ENCODE data around the gene UBALD2.

DNA sequence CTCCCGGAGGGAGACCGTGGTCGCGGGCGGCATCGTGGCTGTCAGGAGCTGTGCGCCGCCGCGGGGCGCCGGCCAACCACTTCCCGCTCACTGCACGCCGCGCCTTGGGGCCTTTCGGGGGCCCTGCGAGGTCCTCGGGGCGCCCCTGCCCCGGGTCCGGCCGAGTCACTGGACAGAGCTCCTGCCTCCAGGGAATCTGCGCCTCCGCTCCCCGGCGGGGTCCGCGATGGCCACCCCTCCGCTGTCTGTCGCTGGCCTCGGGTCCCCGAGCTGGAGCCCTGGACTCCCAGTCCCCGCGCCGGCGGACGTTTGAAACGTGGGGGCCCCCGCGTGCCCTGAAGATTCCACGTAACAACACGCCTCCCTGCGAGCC, 42.8 kb downstream of the UBALD2 start, which contains the start of gene QRICH2:
- TF ChIP-seq EZH2 (IDR thresholded peaks at IDR 0.05) (no peak), POLR2AphosphoS5 (IDR thresholded peaks at IDR 0.05; ENCODE audit: borderline replicate concordance, low read depth, low read length) (no peak), FOXP2 (optimal IDR thresholded peaks at IDR 0.05; ENCODE audit: control extremely low read depth, extremely low read length, insufficient read depth) (no peak)
